ENCODE results near the gene COL7A1. TPM values are rescaled to one million over a fixed set of nuclear protein-coding genes. Genes with fewer than 3 reads are reported as not detected.
"Not testable (repeated sequence)": the region's sequence is repeated elsewhere in the genome, so short reads cannot be mapped to it uniquely, and the experiment has no call there.

COL7A1 gene
- total RNA-seq, 1 donor from 2014 or later = 1.5 TPM

DNA sequence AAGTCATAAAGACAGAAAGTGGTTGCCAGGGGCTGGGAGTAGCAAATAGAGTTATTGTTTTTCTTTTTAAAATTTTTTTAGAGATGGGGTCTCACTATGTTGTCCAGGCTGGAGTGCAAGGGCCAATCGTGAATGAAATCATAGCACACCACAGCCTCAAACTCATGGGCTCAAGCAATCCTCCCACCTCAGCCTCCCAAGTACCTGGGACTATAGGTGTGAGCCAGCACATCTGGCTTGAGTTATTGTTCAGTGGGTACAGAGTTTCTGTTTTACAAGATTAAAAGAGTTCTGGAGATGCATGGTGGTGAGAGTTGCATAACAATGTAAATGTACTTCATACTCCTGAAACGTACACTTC lies 62.2 kb downstream of the COL7A1 start:
- no peaks in the 10 kb centered on the region for H3K36me3 Mint-ChIP-seq (ENCODE audit: low read depth)
- DNase-seq (no peak), ATAC-seq (ENCODE audit: low read depth) (no peak)
- H3K9me3 Mint-ChIP-seq = no peaks in the 10 kb centered on the region
- ChIA-PET CTCF (no interaction called here), POLR2A (no interaction called here)
- no peak overlapping the region for H3K27ac Mint-ChIP-seq
- no peaks in the 10 kb centered on the region for H3K4me1 Mint-ChIP-seq
- TF ChIP-seq, protein P1, sequence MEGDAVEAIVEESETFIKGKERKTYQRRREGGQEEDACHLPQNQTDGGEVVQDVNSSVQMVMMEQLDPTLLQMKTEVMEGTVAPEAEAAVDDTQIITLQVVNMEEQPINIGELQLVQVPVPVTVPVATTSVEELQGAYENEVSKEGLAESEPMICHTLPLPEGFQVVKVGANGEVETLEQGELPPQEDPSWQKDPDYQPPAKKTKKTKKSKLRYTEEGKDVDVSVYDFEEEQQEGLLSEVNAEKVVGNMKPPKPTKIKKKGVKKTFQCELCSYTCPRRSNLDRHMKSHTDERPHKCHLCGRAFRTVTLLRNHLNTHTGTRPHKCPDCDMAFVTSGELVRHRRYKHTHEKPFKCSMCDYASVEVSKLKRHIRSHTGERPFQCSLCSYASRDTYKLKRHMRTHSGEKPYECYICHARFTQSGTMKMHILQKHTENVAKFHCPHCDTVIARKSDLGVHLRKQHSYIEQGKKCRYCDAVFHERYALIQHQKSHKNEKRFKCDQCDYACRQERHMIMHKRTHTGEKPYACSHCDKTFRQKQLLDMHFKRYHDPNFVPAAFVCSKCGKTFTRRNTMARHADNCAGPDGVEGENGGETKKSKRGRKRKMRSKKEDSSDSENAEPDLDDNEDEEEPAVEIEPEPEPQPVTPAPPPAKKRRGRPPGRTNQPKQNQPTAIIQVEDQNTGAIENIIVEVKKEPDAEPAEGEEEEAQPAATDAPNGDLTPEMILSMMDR (IDR thresholded peaks at IDR 0.05) = no peak
- no peak overlapping the region for H3K4me3 Mint-ChIP-seq
- H3K27me3 Mint-ChIP-seq = no peaks in the 10 kb centered on the region
- intact Hi-C loops (cut with micrococcal nuclease) = no loop called here

DNA sequence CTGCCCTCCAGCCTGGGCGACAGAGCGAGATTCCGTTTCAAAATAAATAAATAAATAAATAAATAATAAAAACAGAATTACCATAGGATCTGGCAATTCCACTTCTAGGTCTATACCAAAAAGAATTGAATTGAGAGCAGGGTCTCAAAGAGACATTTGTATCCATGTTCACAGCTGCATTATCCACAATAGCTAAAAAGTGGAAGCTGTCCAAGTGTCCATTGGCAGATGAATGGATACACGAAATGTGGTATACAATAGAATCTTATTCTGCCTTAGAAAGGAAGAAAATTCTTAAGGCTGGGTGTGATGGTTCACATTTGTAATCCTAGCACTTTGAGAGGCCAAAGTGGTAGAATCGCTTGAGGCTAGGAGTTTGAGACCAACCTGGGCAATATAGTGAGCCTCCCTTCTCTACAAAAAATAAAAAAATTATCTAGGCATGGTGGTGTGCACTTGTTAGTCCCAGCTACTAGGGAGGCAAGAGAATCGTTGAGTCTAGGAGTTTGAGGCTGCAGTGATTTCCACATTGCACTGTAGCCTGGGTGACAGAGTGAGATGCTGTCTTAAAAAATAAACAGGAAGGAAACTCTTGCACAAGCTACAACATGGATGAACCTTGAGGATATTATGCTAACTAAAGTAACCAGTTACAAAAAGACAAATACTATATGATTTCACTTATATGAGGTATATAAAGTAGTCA lies 62.7 kb downstream of the COL7A1 start:
- no peak for ATAC-seq (ENCODE audit: low read depth)
- Mint-ChIP-seq H3K27ac (no peak overlapping the region), H3K4me3 (no peak overlapping the region), H3K27me3 (no peaks in the 10 kb centered on the region), H3K9me3 (no peaks in the 10 kb centered on the region), H3K4me1 (no peaks in the 10 kb centered on the region), H3K36me3 (ENCODE audit: low read depth) (no peaks in the 10 kb centered on the region)
- TF ChIP-seq, protein P1 (IDR thresholded peaks at IDR 0.05) = no peak
- ChIA-PET CTCF (no interaction called here), POLR2A (no interaction called here)
- no peak for DNase-seq
- intact Hi-C loops (cut with micrococcal nuclease) = no loop called here

DNA sequence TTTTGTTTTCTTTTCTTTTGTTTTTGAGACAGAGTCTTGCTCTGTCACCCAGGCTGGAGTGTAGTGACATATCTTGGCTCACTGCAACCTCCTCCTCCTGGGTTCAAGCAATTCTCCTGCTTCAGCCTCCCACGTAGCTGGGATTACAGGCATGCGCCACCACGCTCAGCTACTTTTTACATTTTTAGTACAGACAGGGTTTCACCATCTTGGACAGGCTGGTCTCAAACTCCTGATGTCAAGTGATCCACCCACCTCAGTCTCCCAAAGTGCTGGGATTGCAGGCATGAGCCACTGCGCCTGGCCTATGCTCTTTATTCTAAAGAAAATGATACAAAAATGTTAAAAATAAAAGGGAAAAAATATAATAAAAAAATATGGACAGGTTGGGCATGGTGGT lies 64.4 kb downstream of the COL7A1 start:
- H3K9me3 Mint-ChIP-seq; H3K36me3 Mint-ChIP-seq (ENCODE audit: low read depth); DNase-seq; H3K4me3 Mint-ChIP-seq; H3K27me3 Mint-ChIP-seq; H3K4me1 Mint-ChIP-seq; CTCF ChIA-PET; H3K27ac Mint-ChIP-seq; ATAC-seq (ENCODE audit: low read depth); POLR2A ChIA-PET; intact Hi-C loops (cut with micrococcal nuclease): not testable (repeated sequence)

DNA sequence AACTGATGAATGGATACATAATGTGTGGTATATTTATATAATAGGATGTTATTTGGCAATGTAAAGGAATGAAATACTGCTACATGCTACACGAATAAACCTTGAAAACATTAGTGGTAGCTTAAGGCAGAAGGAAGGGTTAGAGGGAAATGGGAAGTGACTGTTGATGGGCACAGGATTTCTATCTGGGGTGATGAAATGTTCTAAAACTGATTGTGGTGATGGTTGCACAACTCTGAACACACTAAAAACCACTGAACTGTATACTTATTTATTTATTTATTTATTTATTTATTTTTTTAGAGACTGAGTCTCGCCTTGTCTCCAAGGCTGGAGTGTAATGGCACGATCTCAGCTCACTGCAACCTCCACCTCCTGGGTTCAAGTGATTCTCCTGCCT lies 66.4 kb downstream of the COL7A1 start:
- Mint-ChIP-seq H3K27ac (no peak overlapping the region), H3K4me3 (no peak overlapping the region), H3K27me3 (no peaks in the 10 kb centered on the region), H3K36me3 (ENCODE audit: low read depth) (no peaks in the 10 kb centered on the region), H3K9me3 (no peaks in the 10 kb centered on the region), H3K4me1 (no peaks in the 10 kb centered on the region)
- POLR2A ChIA-PET = no interaction called here
- TF ChIP-seq, protein P1 (IDR thresholded peaks at IDR 0.05) = no peak
- CTCF ChIA-PET = no interaction called here
- intact Hi-C loops (cut with micrococcal nuclease) = no loop called here
- DNase-seq (no peak), ATAC-seq (ENCODE audit: low read depth) (no peak)

DNA sequence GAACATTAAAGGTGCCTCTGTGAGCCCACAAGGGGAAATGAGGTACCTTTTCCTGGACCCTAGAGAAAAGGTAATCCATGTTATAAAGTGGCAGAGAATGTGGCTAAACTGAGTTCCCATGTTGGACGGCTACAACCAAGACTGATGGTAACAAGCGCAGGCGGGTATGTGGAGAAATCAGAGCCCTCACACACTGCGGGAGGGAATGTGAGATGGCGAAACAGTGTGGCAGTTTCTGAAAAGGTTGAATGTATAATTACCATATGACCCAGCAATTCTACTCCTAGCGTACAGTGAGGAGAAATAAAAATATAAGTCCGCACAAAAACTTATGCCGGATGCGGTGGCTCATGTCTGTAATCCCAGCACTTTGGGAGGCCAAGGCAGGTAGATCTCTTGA lies 67.1 kb downstream of the COL7A1 start:
- ChIA-PET CTCF (no interaction called here), POLR2A (interaction anchor here (0.6 kb wide), 1 partner anchor 62 kb away, joined by 9 read pairs; no protein-coding TSS in a partner anchor)
- Mint-ChIP-seq H3K4me3 (no peak overlapping the region), H3K27ac (no peak overlapping the region), H3K27me3 (no peaks in the 10 kb centered on the region), H3K36me3 (ENCODE audit: low read depth) (no peaks in the 10 kb centered on the region), H3K9me3 (no peaks in the 10 kb centered on the region), H3K4me1 (no peaks in the 10 kb centered on the region)
- TF ChIP-seq, protein P1 (IDR thresholded peaks at IDR 0.05) = no peak
- DNase-seq (no peak), ATAC-seq (ENCODE audit: low read depth) (no peak)
- intact Hi-C loops (cut with micrococcal nuclease) = no loop called here

DNA sequence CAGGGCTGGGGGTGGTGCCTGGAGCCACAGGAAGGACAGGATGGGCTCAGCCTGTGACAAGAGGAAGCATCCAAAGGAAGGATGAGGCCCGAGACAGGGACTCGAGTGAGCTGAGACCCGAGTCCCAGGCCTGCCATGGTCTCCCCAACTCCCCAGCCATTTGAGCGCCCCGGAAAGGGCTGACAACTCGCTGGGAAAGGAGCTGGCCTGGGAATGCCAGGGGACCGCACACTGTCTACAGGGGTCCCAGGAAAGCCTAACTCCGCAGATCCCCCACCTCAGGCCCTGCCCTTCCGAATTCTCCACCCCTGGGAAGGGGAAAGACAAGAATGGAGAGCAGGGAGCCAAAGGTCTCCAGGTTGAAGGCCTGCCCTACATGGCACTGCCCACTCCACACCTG lies 70.2 kb downstream of the COL7A1 start:
- POLR2A ChIA-PET = no interaction called here
- H3K27ac Mint-ChIP-seq = no peak overlapping the region
- no peak overlapping the region for H3K4me3 Mint-ChIP-seq

More for the DNA sequence above, 70.2 kb downstream of the COL7A1 start:
- Mint-ChIP-seq H3K4me1 (no peaks in the 10 kb centered on the region), H3K27me3 (no peaks in the 10 kb centered on the region), H3K9me3 (no peaks in the 10 kb centered on the region), H3K36me3 (ENCODE audit: low read depth) (no peaks in the 10 kb centered on the region)
- intact Hi-C loops (cut with micrococcal nuclease) = no loop called here
- ATAC-seq (ENCODE audit: low read depth) = no peak
- DNase-seq = no peak
- CTCF ChIA-PET = no interaction called here
- TF ChIP-seq, protein P1 (IDR thresholded peaks at IDR 0.05) = no peak
